ENCODE measurements around the gene MYO7A. TPM values are rescaled to one million over a fixed set of nuclear protein-coding genes. Genes with fewer than 3 reads are reported as not detected.

The MYO7A gene
- total and polyA plus RNA-seq, 2 experiments from 2014 or later: 1.8 to 5.4 TPM

GRCh38 chr11:77089004-77089545 lies 39.0 kb upstream of the MYO7A start:
- H3K9me2 ChIP-seq (ENCODE audit: insufficient read depth): no peaks in the 10 kb centered on the region
- H3K4me3 ChIP-seq: no peak overlapping the region
- H2AFZ ChIP-seq: no peak overlapping the region
- Mint-ChIP-seq H3K4me3 (no peak overlapping the region), H3K36me3 (ENCODE audit: low read depth) (no peaks in the 10 kb centered on the region), H3K9me3 (no peaks in the 10 kb centered on the region), H3K27me3 (ENCODE audit: insufficient read depth, low read depth, poor library complexity) (peaks cover 5% of the 10 kb centered on the region), H3K27ac (no peak overlapping the region), H3K4me1 (peaks cover 11% of the 10 kb centered on the region)
- H3K27ac ChIP-seq (ENCODE audit: low read depth): no peak overlapping the region
- no peaks in the 10 kb centered on the region for H3K79me2 ChIP-seq (replicated peaks; ENCODE audit: insufficient read depth)
- no peaks in the 10 kb centered on the region for H3F3A ChIP-seq (replicated peaks; ENCODE audit: low read depth)
- TF ChIP-seq ZNF331 (CRISPR knock-in tag; IDR thresholded peaks at IDR 0.05; ENCODE audit: low read depth) (no peak), REST (IDR thresholded peaks at IDR 0.05; ENCODE audit: unreplicated experiment) (no peak), ZNF114 (CRISPR knock-in tag; IDR thresholded peaks at IDR 0.05) (no peak), POLR2AphosphoS5 (IDR thresholded peaks at IDR 0.05; ENCODE audit: low read depth) (no peak), STAT1 (IDR thresholded peaks at IDR 0.05; ENCODE audit: unreplicated experiment) (no peak), ETS1 (IDR thresholded peaks at IDR 0.05) (no peak), ZNF462 (CRISPR knock-in tag; IDR thresholded peaks at IDR 0.05) (no peak), CREB1 (CRISPR knock-in tag; IDR thresholded peaks at IDR 0.05; ENCODE audit: low read depth) (no peak), EZH2 (IDR thresholded peaks at IDR 0.05; ENCODE audit: low read depth, unreplicated experiment) (no peak), CTCF (conservative IDR thresholded peaks at IDR 0.05; ENCODE audit: low read depth in 2 of 2) (no peak), NANOG (IDR thresholded peaks at IDR 0.05; ENCODE audit: borderline replicate concordance) (no peak), JUNB (IDR thresholded peaks at IDR 0.05; ENCODE audit: unreplicated experiment) (no peak), EZH2phosphoT487 (IDR thresholded peaks at IDR 0.05; ENCODE audit: unreplicated experiment) (no peak)
- no peaks in the 10 kb centered on the region; the same call in 1 of the 2 replicates for H3K4me1 ChIP-seq (ENCODE audit: insufficient read depth)
- no peak overlapping the region for H3K4me2 ChIP-seq
- ATAC-seq (no peak), DNase-seq (ENCODE audit: low spot score) (no peak)
- H4K20me1 ChIP-seq (replicated peaks; ENCODE audit: insufficient read depth): no peaks in the 10 kb centered on the region; the same call in 1 of the 2 replicates
- no peaks in the 10 kb centered on the region for H3K27me3 ChIP-seq (ENCODE audit: insufficient read depth)
- no peaks in the 10 kb centered on the region for H3K36me3 ChIP-seq (ENCODE audit: insufficient read depth)
